Measurements from ENCODE around the gene CHD2.

The CHD2 gene

DNA sequence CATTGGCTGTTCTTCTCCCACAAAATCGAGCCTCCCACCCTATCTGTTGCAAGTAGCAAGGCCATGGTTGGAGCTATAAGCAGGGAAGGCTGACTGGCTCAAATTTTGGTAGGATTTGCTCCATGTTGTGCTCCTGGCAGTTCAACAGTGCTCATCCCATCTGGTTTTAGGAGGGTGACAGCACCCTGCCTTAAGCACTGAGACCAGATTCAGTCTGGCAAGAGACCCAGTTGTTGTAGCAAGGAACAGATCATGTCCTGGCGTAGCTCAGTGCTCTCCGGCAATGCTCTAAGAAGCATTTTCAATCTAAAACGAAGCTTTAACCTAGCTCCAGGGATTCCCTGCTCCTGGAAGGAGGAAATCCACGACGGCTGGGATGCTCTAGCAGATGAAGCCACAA is 97.7 kb downstream of the CHD2 start (continued):
- TF ChIP-seq ZNF8 (CRISPR knock-in tag; IDR thresholded peaks at IDR 0.05): no peak

GRCh38 chr15:93001156-93001555 is 101.0 kb downstream of the CHD2 start:
- TF ChIP-seq BACH2 (CRISPR knock-in tag; IDR thresholded peaks at IDR 0.05; ENCODE audit: borderline replicate concordance): no peak
- no peak for ATAC-seq

DNA sequence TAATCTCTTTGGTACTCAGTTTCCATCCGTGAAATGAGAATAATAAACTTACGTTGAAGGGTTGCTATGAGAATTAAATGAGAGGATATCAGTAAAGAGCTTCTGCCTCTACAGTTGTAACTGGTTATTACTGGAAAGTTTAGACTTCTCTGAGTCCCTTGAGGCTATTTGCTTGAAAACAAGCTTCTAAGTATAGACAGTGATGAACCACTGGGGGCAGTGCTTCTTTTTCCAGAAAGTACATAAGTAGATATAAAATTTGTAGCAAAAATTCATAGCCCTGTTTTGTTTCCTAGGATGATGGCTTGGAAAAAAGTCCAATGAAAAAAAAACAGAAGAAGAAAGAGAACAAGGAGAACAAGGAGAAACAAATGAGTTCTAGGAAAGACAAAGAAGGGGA is 101.8 kb downstream of the CHD2 start:
- TF ChIP-seq ZFP30 (CRISPR knock-in tag; IDR thresholded peaks at IDR 0.05) (no peak), ZC3H10 (CRISPR knock-in tag; IDR thresholded peaks at IDR 0.05) (no peak), OSR1 (CRISPR knock-in tag; IDR thresholded peaks at IDR 0.05) (no peak), ESRRG (CRISPR knock-in tag; IDR thresholded peaks at IDR 0.05) (no peak), TCF4 (CRISPR knock-in tag; IDR thresholded peaks at IDR 0.05; ENCODE audit: borderline replicate concordance) (no peak), BACH2 (CRISPR knock-in tag; IDR thresholded peaks at IDR 0.05; ENCODE audit: borderline replicate concordance) (no peak), ZNF70 (CRISPR knock-in tag; IDR thresholded peaks at IDR 0.05) (no peak), RARB (CRISPR knock-in tag; IDR thresholded peaks at IDR 0.05) (no peak), ZNF8 (CRISPR knock-in tag; IDR thresholded peaks at IDR 0.05) (no peak)
- TF ChIP-seq, protein P1, sequence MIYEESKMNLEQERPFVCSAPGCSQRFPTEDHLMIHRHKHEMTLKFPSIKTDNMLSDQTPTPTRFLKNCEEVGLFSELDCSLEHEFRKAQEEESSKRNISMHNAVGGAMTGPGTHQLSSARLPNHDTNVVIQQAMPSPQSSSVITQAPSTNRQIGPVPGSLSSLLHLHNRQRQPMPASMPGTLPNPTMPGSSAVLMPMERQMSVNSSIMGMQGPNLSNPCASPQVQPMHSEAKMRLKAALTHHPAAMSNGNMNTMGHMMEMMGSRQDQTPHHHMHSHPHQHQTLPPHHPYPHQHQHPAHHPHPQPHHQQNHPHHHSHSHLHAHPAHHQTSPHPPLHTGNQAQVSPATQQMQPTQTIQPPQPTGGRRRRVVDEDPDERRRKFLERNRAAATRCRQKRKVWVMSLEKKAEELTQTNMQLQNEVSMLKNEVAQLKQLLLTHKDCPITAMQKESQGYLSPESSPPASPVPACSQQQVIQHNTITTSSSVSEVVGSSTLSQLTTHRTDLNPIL (CRISPR knock-in tag; IDR thresholded peaks at IDR 0.05; ENCODE audit: low read depth): no peak
- TF ChIP-seq, protein P2, sequence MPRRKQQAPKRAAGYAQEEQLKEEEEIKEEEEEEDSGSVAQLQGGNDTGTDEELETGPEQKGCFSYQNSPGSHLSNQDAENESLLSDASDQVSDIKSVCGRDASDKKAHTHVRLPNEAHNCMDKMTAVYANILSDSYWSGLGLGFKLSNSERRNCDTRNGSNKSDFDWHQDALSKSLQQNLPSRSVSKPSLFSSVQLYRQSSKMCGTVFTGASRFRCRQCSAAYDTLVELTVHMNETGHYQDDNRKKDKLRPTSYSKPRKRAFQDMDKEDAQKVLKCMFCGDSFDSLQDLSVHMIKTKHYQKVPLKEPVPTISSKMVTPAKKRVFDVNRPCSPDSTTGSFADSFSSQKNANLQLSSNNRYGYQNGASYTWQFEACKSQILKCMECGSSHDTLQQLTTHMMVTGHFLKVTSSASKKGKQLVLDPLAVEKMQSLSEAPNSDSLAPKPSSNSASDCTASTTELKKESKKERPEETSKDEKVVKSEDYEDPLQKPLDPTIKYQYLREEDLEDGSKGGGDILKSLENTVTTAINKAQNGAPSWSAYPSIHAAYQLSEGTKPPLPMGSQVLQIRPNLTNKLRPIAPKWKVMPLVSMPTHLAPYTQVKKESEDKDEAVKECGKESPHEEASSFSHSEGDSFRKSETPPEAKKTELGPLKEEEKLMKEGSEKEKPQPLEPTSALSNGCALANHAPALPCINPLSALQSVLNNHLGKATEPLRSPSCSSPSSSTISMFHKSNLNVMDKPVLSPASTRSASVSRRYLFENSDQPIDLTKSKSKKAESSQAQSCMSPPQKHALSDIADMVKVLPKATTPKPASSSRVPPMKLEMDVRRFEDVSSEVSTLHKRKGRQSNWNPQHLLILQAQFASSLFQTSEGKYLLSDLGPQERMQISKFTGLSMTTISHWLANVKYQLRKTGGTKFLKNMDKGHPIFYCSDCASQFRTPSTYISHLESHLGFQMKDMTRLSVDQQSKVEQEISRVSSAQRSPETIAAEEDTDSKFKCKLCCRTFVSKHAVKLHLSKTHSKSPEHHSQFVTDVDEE (CRISPR knock-in tag; IDR thresholded peaks at IDR 0.05): no peak
- TF ChIP-seq, protein P3, sequence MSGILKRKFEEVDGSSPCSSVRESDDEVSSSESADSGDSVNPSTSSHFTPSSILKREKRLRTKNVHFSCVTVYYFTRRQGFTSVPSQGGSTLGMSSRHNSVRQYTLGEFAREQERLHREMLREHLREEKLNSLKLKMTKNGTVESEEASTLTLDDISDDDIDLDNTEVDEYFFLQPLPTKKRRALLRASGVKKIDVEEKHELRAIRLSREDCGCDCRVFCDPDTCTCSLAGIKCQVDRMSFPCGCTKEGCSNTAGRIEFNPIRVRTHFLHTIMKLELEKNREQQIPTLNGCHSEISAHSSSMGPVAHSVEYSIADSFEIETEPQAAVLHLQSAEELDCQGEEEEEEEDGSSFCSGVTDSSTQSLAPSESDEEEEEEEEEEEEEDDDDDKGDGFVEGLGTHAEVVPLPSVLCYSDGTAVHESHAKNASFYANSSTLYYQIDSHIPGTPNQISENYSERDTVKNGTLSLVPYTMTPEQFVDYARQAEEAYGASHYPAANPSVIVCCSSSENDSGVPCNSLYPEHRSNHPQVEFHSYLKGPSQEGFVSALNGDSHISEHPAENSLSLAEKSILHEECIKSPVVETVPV (CRISPR knock-in tag; IDR thresholded peaks at IDR 0.05): no peak
- TF ChIP-seq, protein P4, sequence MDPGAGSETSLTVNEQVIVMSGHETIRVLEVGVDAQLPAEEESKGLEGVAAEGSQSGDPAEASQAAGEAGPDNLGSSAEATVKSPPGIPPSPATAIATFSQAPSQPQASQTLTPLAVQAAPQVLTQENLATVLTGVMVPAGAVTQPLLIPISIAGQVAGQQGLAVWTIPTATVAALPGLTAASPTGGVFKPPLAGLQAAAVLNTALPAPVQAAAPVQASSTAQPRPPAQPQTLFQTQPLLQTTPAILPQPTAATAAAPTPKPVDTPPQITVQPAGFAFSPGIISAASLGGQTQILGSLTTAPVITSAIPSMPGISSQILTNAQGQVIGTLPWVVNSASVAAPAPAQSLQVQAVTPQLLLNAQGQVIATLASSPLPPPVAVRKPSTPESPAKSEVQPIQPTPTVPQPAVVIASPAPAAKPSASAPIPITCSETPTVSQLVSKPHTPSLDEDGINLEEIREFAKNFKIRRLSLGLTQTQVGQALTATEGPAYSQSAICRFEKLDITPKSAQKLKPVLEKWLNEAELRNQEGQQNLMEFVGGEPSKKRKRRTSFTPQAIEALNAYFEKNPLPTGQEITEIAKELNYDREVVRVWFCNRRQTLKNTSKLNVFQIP (CRISPR knock-in tag; IDR thresholded peaks at IDR 0.05; ENCODE audit: borderline replicate concordance, low read depth): no peak
- TF ChIP-seq, protein P5, sequence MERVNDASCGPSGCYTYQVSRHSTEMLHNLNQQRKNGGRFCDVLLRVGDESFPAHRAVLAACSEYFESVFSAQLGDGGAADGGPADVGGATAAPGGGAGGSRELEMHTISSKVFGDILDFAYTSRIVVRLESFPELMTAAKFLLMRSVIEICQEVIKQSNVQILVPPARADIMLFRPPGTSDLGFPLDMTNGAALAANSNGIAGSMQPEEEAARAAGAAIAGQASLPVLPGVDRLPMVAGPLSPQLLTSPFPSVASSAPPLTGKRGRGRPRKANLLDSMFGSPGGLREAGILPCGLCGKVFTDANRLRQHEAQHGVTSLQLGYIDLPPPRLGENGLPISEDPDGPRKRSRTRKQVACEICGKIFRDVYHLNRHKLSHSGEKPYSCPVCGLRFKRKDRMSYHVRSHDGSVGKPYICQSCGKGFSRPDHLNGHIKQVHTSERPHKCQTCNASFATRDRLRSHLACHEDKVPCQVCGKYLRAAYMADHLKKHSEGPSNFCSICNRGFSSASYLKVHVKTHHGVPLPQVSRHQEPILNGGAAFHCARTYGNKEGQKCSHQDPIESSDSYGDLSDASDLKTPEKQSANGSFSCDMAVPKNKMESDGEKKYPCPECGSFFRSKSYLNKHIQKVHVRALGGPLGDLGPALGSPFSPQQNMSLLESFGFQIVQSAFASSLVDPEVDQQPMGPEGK (CRISPR knock-in tag; IDR thresholded peaks at IDR 0.05; ENCODE audit: borderline replicate concordance): no peak
- no peak for ATAC-seq

GRCh38 chr15:93005133-93005532 is 105.0 kb downstream of the CHD2 start:
- ATAC-seq: no peak
- no peak for TF ChIP-seq ZFP3 (CRISPR knock-in tag; IDR thresholded peaks at IDR 0.05)
- TF ChIP-seq SNAI2 (CRISPR knock-in tag; IDR thresholded peaks at IDR 0.05): no peak
- no peak for TF ChIP-seq RARB (CRISPR knock-in tag; IDR thresholded peaks at IDR 0.05)
- TF ChIP-seq, protein P1 (CRISPR knock-in tag; IDR thresholded peaks at IDR 0.05; ENCODE audit: low read depth): no peak
- TF ChIP-seq PPARA (CRISPR knock-in tag; IDR thresholded peaks at IDR 0.05; ENCODE audit: borderline replicate concordance): no peak
- TF ChIP-seq ARNTL (CRISPR knock-in tag; IDR thresholded peaks at IDR 0.05; ENCODE audit: borderline replicate concordance, low read depth): no peak
- TF ChIP-seq, protein P4 (CRISPR knock-in tag; IDR thresholded peaks at IDR 0.05; ENCODE audit: borderline replicate concordance, low read depth): no peak
- no peak for TF ChIP-seq BACH2 (CRISPR knock-in tag; IDR thresholded peaks at IDR 0.05; ENCODE audit: borderline replicate concordance)
- TF ChIP-seq ZNF8 (CRISPR knock-in tag; IDR thresholded peaks at IDR 0.05): no peak
- no peak for TF ChIP-seq ZNF565 (CRISPR knock-in tag; conservative IDR thresholded peaks at IDR 0.05; ENCODE audit: low read depth)
- no peak for TF ChIP-seq CSDC2 (CRISPR knock-in tag; IDR thresholded peaks at IDR 0.05)
- TF ChIP-seq, protein P5 (CRISPR knock-in tag; IDR thresholded peaks at IDR 0.05; ENCODE audit: borderline replicate concordance): no peak
- TF ChIP-seq OSR1 (CRISPR knock-in tag; IDR thresholded peaks at IDR 0.05): no peak
- TF ChIP-seq TOX (CRISPR knock-in tag; IDR thresholded peaks at IDR 0.05; ENCODE audit: borderline replicate concordance): no peak
